ENCODE results near the gene ATP11B.

DNA sequence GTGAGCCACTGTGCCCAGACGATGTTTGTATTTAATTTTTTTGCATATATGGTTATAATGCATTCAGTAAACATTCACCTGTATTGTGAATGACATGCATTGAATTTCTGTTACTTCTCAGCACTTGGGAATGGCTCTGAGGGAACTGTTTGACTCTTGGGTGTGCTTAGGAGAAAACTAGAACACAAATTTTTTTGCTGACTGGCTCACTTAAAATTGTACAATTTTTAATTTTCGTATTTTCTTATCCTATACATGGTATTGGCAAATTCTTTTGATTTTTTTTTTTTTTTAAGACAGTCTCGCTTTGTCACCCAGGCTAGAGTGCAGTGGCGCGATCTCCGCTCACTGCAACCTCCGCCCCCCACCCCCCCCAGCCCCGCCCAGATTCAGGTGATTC is 7.2 kb downstream of the ATP11B start:
- TF ChIP-seq, protein P1, sequence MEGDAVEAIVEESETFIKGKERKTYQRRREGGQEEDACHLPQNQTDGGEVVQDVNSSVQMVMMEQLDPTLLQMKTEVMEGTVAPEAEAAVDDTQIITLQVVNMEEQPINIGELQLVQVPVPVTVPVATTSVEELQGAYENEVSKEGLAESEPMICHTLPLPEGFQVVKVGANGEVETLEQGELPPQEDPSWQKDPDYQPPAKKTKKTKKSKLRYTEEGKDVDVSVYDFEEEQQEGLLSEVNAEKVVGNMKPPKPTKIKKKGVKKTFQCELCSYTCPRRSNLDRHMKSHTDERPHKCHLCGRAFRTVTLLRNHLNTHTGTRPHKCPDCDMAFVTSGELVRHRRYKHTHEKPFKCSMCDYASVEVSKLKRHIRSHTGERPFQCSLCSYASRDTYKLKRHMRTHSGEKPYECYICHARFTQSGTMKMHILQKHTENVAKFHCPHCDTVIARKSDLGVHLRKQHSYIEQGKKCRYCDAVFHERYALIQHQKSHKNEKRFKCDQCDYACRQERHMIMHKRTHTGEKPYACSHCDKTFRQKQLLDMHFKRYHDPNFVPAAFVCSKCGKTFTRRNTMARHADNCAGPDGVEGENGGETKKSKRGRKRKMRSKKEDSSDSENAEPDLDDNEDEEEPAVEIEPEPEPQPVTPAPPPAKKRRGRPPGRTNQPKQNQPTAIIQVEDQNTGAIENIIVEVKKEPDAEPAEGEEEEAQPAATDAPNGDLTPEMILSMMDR (IDR thresholded peaks at IDR 0.05): no peak
- TF ChIP-seq POLR2A (IDR thresholded peaks at IDR 0.05): no peak
